Heart left ventricle (tissue), 16 donors: ENCODE results near the gene CHCHD3. TPM values are rescaled to one million over a fixed set of nuclear protein-coding genes. Genes with fewer than 3 reads are reported as not detected.

Source experiments
- ATAC-seq, 4 donors: fragments of 200-7000 bp; cut with Tn5 transposase; one replicate each; pipeline ENCODE4 v1.9.1; 2020 to 2022; ENCODE audit warnings: moderate library complexity in 4 of 4, mild to moderate bottlenecking in 3 of 4, moderate number of reproducible peaks in 1 of 4
- DNase-seq, 5 donors: peaks; one replicate each; pipeline ENCODE4 v3.0.0-alpha.2; 2020
- H3K27ac ChIP-seq, 12 donors: fragments of 200-600 bp; sonication (generic) in 4 of 12; one replicate each; pipeline versions ENCODE4 v1.5.0 to v1.8.0; 2016 to 2022; ENCODE audit warnings: mild to moderate bottlenecking in 2 of 12
- H3K27me3 ChIP-seq, 9 donors: fragments of 200-600 bp; sonication (generic) in 2 of 9; one replicate each; pipeline versions ENCODE4 v1.5.1 to v1.8.0; 2016 to 2022; ENCODE audit warnings: mild to moderate bottlenecking in 3 of 9
- H3K36me3 ChIP-seq, 9 donors: fragments of 200-600 bp; sonication (generic) in 2 of 9; one replicate each; pipeline versions ENCODE4 v1.5.0 to v1.8.0; 2018 to 2022; ENCODE audit warnings: mild to moderate bottlenecking in 2 of 9
- H3K4me1 ChIP-seq, 12 donors: fragments of 200-600 bp; sonication (generic) in 4 of 12; one replicate each; pipeline versions ENCODE4 v1.5.0 to v1.8.0; 2016 to 2022; ENCODE audit warnings: mild to moderate bottlenecking in 3 of 12
- H3K4me3 ChIP-seq, 12 donors: fragments of 200-600 bp; sonication (generic) in 4 of 12; one replicate each; pipeline versions ENCODE4 v1.5.0 to v1.8.0; 2017 to 2022; ENCODE audit warnings: mild to moderate bottlenecking in 9 of 12, moderate library complexity in 4 of 12
- H3K9me3 ChIP-seq, 12 donors: fragments of 200-600 bp; sonication (generic) in 4 of 12; one replicate each; pipeline versions ENCODE4 v1.5.0 to v1.8.0; 2016 to 2022; ENCODE audit warnings: mild to moderate bottlenecking in 1 of 12
- POLR2A ChIP-seq, 2 donors: fragments of 450-650 bp; IDR thresholded peaks; one replicate each; pipeline ENCODE4 v1.6.1; 2017; ENCODE audit warnings: antibody characterized with exemption in 2 of 2, mild to moderate bottlenecking in 2 of 2, moderate library complexity in 2 of 2
- WGBS, 4 donors: extraction: QIAGEN DNeasy Blood & Tissue Kit in 2 of 4; methylation state at CpG; one replicate each; pipeline versions ENCODE4 v1.1.5 to v1.1.7; 2013 to 2018; 5-methylcytosine and 5-hydroxymethylcytosine counted together
- intact Hi-C, 10 donors: fragments of 100-400 bp; cut with DNase I; formaldehyde crosslinking; loops; one replicate each; pipeline versions ENCODE4 v1.11.1 to v1.14.2; 2022
- polyA plus RNA-seq, 2 donors: library from polyadenylated mRNA; stranded (reverse); fragments of 200-250 nt; gene quantifications; one replicate each; pipeline ENCODE4 v1.2.3, GENCODE V29; 2013
- total RNA-seq, 9 donors: library from RNA; depleted of rRNA in 2 of 9; stranded (reverse); fragments of >200 nt in 2 of 9; fragmentation: NEBNext Ultra II Directional in 3 of 9; extraction: Animal tissue kit (Norgen Biotek cat#: 25700) in 3 of 9; gene quantifications; one replicate each; pipeline versions ENCODE4 v1.1.0 to v1.2.4, GENCODE V29; 2016 to 2023
- TF ChIP-seq, protein P1 (sequence below), 12 donors: fragments of 200-600 bp; sonication (generic) in 4 of 12; IDR thresholded peaks; one replicate each; pipeline versions ENCODE4 v1.5.0 to v1.8.0; 2018 to 2022; ENCODE audit warnings: antibody characterized with exemption in 12 of 12, mild to moderate bottlenecking in 5 of 12
- donor health status: ischemic (EF 13 %, LVEDD 7.1; RV severe dilation, severe dysfunction).
- donor health status: healthy with polysubstance abuse.
- donor health status: DM: no; HTN: yes; CAD: no.
- donor health status: DM: no; HTN: no; CAD: no.
- donor health status: ischemic (EF 25% LVEDD 6.9; RV normal size, moderate dysfunction).
- donor health status: ischemic (EF 25% LVEDD 5.7; RV mildly dilated, moderate dysfunction).
- donor health status: healthy.
- donor health status: DM: yes; HTN: yes; CAD: no.
- donor health status: ischemic (EF 35%, LVEDD 5.7; RV mildly dilated, moderate dysfunction).
- donor health status: nonischemic (EF 11% LVEDD 7.7; RV severe dilation, severe dysfunction).
- donor health status: DM: yes; HTN: yes; CAD: no.
- donor health status: PGD.
- donor health status: ischemic (EF 29% LVEDD 5.4; RV normal size, mild dysfunction).
- donor health status: nonischemic (EF 23%, LVEDD 6.1; RV moderate dilation, normal function).

CHCHD3 gene
- total and polyA plus RNA-seq, 11 donors: 92.9 to 197 (median 176) TPM

DNA sequence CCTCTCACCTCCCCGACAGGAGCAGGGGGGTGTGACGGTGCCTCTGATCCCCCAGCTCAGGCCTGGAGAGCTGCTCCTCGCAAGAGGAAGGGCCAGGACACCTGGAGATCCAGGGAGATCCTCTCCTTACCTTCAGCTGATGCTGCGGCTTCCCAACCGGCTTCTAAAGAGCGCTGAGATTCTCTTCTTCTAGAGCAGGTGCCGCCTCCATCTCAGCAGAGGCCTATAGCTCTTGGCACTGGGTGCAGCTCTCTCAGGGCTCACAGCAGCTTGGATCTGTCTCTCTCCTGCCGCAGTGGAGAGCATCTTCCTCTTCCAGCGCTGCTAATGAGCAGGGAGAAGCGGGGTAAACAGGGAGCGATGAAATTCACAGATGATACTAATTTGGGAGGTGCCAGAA is 316.0 kb downstream of the CHCHD3 start:
- intact Hi-C loops: no loop called here
- no peaks in the 10 kb centered on the region for H3K4me1 ChIP-seq
- WGBS, 4 donors: 80 to 86% (median 84%) methylated on average over 10 to 11 of the region's 11 CpGs
- no peaks in the 10 kb centered on the region for H3K27me3 ChIP-seq
- no peaks in the 10 kb centered on the region for H3K36me3 ChIP-seq
- no peak overlapping the region for H3K27ac ChIP-seq
- DNase-seq (no peak), ATAC-seq (no peak)
- TF ChIP-seq, protein P1, sequence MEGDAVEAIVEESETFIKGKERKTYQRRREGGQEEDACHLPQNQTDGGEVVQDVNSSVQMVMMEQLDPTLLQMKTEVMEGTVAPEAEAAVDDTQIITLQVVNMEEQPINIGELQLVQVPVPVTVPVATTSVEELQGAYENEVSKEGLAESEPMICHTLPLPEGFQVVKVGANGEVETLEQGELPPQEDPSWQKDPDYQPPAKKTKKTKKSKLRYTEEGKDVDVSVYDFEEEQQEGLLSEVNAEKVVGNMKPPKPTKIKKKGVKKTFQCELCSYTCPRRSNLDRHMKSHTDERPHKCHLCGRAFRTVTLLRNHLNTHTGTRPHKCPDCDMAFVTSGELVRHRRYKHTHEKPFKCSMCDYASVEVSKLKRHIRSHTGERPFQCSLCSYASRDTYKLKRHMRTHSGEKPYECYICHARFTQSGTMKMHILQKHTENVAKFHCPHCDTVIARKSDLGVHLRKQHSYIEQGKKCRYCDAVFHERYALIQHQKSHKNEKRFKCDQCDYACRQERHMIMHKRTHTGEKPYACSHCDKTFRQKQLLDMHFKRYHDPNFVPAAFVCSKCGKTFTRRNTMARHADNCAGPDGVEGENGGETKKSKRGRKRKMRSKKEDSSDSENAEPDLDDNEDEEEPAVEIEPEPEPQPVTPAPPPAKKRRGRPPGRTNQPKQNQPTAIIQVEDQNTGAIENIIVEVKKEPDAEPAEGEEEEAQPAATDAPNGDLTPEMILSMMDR (IDR thresholded peaks at IDR 0.05): no peak
- TF ChIP-seq POLR2A (IDR thresholded peaks at IDR 0.05): no peak
- peaks cover 0 to 13% (median 4%) of the 10 kb centered on the region in 12 donors for H3K9me3 ChIP-seq
- no peak overlapping the region for H3K4me3 ChIP-seq

DNA sequence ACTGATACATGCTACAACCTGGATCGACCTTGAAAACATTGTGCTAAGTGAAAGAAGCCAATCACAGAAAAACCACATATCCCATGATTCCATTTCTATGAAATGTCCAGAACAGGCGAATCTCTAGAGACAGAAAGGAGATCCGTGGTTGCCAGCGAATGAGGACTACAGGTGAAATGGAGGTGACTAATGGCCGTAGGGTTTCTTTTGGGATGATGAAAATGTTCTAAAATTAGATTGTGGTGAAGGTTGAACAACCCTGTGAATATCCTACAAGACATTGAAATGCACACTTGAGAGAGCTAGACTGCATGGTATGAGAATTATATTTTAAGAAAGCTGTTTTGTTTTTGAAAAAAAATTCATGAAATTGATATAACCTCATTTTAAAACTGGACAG is 317.1 kb downstream of the CHCHD3 start:
- ATAC-seq (no peak), DNase-seq (no peak)
- Histone ChIP-seq H3K4me1 (no peaks in the 10 kb centered on the region), H3K27me3 (no peaks in the 10 kb centered on the region), H3K9me3 (peaks cover 0 to 13% (median 3%) of the 10 kb centered on the region in 12 donors), H3K36me3 (no peaks in the 10 kb centered on the region), H3K4me3 (no peak overlapping the region), H3K27ac (no peak overlapping the region)
- TF ChIP-seq, protein P1 (IDR thresholded peaks at IDR 0.05): no peak
- no peak for TF ChIP-seq POLR2A (IDR thresholded peaks at IDR 0.05)
- 89 to 93% (median 90%) methylated on average over 5 of the region's 5 CpGs for WGBS, 4 donors
- intact Hi-C loops: no loop called here

DNA sequence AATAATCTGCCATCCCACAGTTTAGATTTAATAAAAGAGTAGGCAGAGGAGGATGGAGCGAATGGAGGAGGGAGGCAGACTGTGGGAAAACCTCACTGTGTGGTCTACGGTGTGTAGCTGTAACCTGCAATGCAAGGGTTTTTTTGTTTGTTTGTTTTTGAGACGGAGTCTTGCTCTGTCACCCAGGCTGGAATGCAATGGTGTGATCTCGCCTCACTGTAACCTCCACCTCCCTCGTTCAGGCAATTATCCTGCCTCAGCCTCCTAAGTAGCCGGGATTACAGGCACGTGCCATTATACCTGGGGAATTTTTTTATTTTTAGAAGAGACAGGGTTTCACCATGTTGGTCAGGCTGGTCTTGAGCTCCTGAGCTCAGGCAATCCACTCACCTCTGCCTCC is 321.0 kb downstream of the CHCHD3 start:
- Histone ChIP-seq H3K27me3 (no peaks in the 10 kb centered on the region), H3K27ac (no peak overlapping the region), H3K9me3 (no peaks in the 10 kb centered on the region), H3K36me3 (no peaks in the 10 kb centered on the region), H3K4me1 (peaks cover 0 to 3% (median 0%) of the 10 kb centered on the region in 12 donors), H3K4me3 (no peak overlapping the region)
- DNase-seq (no peak), ATAC-seq (no peak)
- WGBS, 4 donors: 71 to 83% (median 74%) methylated on average over 7 of the region's 7 CpGs
- intact Hi-C loops: no loop called here
- TF ChIP-seq, protein P1 (IDR thresholded peaks at IDR 0.05): no peak
- no peak for TF ChIP-seq POLR2A (IDR thresholded peaks at IDR 0.05)

DNA sequence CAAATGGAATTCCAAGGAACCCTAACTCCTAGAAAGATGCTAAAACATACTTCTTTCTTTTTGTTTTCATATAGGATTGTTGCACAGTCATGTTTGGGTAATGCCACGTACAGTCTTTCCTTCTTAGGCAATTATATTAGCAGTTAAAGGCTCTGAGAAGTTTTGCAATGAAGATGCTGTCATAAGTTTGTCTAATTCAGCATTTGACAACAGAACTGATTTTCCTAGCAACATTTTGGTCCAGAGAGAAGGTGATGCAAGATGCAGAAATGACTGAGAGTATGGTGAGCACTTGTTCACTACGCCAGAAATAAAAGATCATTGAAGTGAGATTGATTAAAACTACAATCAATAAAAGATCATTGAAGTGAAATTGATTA is 321.7 kb downstream of the CHCHD3 start:
- WGBS, 4 donors: 90 to 92% (median 90%) methylated on average over 2 of the region's 2 CpGs
- DNase-seq (no peak), ATAC-seq (no peak)
- Histone ChIP-seq H3K36me3 (no peaks in the 10 kb centered on the region), H3K4me1 (peaks cover 0 to 3% (median 0%) of the 10 kb centered on the region in 12 donors), H3K9me3 (no peaks in the 10 kb centered on the region), H3K4me3 (no peak overlapping the region), H3K27me3 (no peaks in the 10 kb centered on the region), H3K27ac (no peak overlapping the region)
- intact Hi-C loops: no loop called here
- no peak for TF ChIP-seq POLR2A (IDR thresholded peaks at IDR 0.05)
- TF ChIP-seq, protein P1 (IDR thresholded peaks at IDR 0.05): no peak
